Hematopoietic multipotent progenitor cell (in vitro differentiated cells): ENCODE data around the gene RTP1. TPM values are rescaled to one million over a fixed set of nuclear protein-coding genes. Genes with fewer than 3 reads are reported as not detected.
"Not testable (repeated sequence)": the region's sequence is repeated elsewhere in the genome, so short reads cannot be mapped to it uniquely, and the experiment has no call there.

ENCODE experiments used
- DNase-seq, 3 donors: peaks; one replicate each; pipeline ENCODE4 v3.0.0-alpha.2; 2011 to 2015; ENCODE audit warnings: low read depth in 2 of 3, low spot score in 2 of 3
- total RNA-seq: library from RNA; depleted of rRNA; stranded (reverse); fragments of >200 nt; gene quantifications from one replicate; pipeline ENCODE4 v1.2.3, GENCODE V29; 2012

Gene RTP1
- total RNA-seq, 1 donor: not detected

DNA sequence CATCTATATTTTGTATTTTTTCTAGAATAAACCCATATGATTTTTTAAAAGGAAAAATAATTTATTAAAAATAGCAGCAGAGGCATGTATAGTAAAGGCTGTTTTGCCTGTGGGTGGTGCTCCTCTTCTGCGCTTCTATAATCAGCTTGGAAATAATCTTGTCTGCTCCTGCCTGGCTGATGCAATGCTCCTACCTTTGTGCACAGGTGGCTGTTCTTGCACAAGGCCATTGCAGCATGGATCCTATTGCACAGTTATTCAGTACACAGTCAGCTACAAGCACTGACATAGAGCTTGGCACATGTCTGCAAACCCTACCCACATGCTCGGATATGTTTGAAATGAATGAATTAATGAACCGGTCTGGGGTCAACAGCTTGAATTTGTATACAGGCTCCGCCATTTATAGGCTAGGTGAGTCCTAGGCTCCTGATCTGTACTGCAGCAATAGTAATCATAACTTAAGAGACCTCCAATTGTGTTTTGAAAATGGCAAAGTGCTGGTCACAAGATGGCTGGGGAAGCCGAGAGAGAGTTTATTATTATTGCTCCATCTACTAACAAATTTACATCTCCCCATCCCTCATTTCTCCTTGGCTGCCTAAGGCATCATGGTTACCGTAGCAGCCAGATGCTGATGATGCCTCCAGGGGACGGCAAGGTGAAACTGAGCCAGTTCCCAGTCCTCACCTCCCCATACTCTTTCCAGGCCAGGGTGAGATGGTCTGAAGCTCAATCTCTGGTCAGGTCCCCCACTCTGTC, 532 bp upstream of the RTP1 start:
- no peak for DNase-seq

DNA sequence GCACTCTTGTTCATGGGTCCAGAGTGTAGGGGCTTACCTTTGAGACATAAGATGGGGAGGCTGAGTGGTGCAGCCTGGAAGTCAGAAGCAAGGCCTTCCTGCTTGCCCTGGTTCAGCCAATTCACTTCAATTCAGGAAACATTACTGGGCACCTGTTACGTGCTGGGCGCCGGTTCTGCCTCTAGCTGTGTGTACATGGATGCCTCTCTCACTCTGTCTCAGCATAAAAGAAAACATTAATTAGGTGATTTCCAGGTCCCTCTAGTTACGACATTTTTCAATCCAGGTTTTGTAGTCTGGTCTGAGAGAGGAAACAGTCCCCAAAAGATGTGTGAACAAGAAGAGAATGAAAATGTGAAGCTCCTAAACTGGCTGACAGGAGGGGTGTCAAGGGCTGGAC, 1.2 kb downstream of the RTP1 start:
- no peak for DNase-seq

DNA sequence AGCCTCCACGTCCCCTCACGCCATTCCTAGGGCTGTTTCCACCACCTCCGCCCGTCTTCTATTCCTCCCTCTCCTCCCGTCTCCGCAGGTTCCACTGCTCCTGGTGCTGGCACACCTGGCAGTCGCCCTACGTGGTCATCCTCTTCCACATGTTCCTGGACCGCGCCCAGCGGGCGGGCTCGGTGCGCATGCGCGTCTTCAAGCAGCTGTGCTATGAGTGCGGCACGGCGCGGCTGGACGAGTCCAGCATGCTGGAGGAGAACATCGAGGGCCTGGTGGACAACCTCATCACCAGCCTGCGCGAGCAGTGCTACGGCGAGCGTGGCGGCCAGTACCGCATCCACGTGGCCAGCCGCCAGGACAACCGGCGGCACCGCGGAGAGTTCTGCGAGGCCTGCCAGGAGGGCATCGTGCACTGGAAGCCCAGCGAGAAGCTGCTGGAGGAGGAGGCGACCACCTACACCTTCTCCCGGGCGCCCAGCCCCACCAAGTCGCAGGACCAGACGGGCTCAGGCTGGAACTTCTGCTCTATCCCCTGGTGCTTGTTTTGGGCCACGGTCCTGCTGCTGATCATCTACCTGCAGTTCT, 2.3 kb downstream of the RTP1 start:
- DNase-seq: not testable (repeated sequence)

DNA sequence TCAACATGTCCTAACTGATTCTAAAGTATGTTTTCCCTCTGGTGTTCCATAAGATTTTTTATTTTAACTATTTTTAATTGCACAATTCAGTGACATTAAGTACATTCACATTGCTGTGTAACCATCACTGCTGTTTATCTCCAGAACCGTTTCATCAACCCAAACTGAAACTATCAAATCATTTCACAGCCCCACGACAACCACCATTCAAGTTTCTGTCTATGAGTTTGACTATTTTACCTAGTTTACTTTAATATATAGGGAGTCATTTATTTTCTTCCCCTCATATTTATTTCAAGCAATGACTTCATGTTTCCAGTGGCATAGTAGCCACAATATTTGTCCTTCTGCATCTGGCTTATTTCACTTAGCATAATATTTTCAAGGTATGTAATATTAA, 8.4 kb downstream of the RTP1 start:
- DNase-seq: no peak

- no peak for DNase-seq
Observed at GRCh38 chr3:187207062-187207461, 9.8 kb downstream of the RTP1 start.

GRCh38 chr3:187207624-187208023, 10.3 kb downstream of the RTP1 start:
- DNase-seq: no peak

GRCh38 chr3:187208159-187208558, 10.9 kb downstream of the RTP1 start:
- no peak for DNase-seq

DNA sequence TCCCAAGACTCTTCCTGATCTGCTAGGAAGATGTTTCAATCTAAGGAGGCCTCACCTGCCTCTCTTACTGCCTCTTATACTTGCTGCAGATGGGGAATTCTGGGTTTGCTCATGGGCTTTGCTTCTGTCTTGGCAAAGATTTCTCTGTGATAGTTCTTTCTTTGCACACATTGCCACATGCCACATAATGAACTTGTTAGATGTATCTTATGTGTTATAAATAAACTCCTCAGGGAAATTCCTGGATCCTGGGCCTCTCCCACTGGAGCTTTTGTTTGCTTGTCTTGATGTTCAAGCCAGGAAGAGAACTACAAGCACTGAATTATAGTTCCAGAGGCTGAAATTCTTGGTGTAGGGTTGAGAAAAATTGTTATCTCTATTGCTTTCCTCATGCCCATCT, 12.2 kb downstream of the RTP1 start:
- DNase-seq: no peak

DNA sequence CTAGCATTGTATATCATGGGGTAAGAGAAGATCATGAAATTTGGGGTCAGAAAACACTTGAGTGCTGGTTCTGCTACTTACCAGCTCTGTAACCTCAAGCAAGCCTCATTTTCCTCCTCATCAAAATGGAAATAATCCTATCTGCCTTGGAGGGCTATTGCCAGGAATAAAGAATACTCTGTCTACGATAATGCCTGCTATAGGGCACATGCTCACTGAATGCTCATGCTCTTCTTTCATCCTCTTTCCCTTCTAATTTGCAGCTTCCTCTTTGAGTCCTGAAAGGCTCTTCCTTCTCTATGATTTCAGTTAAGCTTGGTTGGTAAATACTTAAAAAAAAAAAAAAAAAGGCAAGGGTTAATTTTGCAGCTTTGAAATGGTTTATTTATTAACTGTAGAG, 12.8 kb downstream of the RTP1 start:
- no peak for DNase-seq

DNA sequence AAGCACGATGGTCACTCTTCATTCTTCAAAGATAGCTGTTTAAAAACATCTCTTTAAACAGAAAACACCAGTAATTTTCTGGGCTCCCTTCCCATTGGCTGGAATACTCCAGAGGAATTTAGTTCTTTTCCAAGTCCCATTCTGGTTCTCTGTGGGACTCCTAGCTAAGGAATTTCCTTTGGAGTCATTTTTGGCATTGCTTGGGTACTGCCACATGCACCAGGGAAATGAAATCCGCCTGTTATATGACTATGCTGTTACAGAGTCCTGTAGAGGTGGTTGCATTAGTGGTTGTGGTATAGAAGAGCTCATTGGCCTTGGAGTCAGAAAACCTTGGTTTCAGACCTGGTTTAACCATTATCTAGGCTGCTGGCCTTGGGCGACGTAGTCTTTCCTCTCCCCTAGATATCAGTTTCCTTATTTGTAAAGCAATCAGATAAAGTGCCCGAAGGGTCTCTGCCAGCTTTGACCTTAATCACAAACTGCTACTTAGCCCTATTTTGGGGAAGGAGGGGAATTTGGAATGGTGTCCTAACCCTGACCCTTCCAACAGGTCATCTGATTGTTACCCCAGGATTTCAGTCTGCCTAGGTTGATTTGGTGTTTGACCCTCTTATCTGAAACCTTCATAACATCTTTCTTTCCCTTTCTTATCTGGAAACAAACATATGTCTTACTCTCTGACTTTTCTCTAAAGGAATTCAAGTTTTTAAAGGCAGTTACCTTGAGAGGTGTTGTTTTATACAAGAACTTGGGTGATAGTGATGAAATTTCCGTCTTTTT, 13.4 kb downstream of the RTP1 start:
- no peak for DNase-seq

- no peak for DNase-seq
Observed at GRCh38 chr3:187211532-187212195, 14.4 kb downstream of the RTP1 start.

DNA sequence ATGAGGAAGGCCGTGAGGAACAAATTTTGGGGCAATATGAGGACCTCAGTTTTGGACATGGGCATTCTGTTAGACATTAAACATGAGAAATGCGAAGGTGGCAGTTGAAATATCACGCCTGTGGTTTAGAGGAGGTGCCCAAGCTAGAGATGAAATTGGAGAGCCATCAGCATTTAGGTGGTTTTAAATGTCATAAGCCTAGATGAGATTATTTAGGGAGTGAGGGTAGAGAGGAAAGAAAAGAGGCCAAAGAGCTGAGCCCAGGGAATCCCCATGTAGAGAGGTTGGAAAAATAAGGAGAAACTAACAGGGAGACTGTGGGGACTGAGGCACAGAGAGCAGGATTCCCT, 14.9 kb downstream of the RTP1 start:
- no peak for DNase-seq

DNA sequence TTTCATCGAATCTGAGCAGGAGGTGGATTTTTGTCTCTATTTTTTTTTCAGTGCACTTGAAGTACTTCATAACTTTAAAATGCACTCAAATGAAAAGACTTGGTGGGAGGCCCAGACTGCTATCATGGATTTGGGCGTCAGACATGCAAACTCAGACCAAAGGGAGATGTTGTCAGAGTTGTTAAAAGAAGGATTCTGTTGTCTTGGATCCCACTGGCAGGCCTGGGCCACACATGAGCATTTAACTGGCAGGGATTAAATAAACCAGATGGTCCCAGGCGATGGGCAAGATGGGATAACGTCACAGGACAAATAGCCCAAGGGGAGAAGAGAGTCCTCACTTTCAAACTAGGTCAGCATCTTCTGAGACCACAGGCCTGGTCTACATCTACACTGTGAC, 15.4 kb downstream of the RTP1 start:
- DNase-seq: no peak

- no peak for DNase-seq
Observed at GRCh38 chr3:187213616-187214015, 16.3 kb downstream of the RTP1 start.

DNA sequence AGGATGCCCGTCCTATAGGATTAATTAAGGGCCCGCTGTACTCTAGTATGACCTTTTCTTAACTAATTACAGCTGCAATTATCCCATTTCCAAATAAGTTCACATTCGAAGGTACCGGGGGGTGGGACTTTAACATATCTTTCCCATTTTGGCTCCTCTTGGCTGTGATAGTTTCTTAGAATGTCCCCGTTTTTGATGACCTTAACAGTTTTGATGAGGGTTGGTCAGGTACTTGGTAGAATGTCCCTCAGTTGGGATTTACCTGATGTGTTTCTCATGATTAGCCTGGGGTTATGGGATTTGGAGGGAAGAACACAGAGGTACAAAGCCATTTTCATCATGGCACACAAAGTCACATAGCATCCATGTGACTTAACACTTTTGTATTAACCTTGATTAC, 18.2 kb downstream of the RTP1 start:
- DNase-seq: no peak

DNA sequence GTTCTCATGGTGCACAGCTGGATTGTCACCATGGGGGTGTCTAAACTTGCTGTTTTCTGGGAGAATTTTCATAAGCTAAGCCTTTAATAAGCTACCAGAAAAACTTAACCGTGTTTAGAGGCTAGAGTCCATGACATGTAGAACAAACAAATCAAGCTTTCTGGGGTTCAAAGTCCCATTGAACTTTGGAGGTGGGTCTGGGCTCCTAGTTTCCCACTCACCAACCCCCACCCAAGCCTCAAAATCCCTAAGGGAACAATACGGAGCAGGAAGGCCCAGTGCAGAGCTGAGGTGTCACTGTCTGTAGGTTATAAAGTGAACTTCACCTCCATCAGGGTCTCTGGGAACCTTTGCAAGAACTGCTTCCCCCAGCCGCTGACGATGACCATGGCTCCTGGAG, 25.5 kb downstream of the RTP1 start:
- no peak for DNase-seq

- no peak for DNase-seq
Observed at GRCh38 chr3:187223799-187224198, 26.5 kb downstream of the RTP1 start.

DNA sequence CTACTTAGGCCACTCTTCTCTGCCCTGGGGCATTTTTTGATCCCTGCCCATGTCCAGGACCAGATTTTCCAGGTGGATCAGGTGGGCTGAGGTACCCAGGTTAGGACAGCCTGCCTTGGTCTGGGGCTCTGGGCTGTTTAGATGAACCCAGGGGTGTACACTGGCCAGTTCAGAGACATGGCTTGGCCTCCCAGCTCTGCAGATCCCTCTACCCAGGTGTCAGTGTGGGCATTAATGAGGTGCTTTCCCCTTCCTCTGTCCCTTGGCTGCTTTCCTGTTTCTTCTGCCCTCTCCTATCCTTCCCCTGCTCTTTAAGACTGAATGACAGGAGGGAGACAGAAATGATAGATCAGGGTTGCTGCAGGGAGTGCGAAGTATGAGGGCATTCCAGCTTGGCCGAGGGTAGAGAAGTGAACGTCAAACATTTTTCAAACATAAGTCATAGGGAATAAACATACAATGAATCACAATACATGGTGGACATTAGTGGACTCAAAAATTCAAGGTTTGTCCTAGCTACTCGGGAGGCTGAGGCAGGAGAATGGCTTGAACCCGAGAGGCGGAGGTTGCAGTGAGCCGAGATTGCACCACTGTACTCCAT, 30.5 kb downstream of the RTP1 start:
- no peak for DNase-seq

DNA sequence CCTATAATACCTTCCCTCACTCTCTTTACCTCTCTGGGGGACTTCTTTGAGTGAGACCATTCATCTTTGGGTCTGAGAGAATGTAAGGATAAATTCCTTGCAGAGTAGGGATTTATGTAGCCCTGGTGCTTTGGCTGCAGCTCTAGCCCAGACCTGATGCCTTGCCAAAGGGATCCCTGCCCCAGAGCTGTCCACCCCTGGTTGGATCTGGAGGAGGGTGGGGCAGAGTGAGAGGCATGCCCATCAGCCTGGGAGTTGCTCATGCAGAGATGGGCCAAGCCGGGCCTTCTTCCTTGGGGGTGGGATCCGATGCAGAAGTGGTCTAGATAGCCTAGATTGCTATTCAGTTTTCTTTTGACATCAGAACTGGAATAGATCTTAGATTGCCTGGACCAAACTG, 31.5 kb downstream of the RTP1 start:
- DNase-seq: no peak

DNA sequence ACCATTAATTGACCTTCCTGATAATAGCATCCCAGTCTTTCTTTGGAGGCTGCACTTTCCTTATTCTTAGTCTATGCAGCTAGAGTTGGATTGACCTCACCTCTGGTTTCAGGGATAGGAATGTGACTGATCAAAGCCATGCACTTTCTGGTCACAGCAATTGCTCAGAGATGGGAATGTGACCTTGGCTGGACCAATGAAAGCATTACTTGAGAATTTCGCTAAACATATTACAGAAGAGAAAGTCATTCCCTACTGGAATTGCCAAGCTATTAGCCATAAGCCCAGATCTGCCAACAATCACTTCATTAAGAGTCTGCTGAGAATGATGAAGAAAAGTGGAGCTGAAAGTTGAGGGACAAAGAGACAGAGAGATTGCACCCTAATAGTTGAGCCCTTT, 32.7 kb downstream of the RTP1 start:
- DNase-seq: no peak

DNA sequence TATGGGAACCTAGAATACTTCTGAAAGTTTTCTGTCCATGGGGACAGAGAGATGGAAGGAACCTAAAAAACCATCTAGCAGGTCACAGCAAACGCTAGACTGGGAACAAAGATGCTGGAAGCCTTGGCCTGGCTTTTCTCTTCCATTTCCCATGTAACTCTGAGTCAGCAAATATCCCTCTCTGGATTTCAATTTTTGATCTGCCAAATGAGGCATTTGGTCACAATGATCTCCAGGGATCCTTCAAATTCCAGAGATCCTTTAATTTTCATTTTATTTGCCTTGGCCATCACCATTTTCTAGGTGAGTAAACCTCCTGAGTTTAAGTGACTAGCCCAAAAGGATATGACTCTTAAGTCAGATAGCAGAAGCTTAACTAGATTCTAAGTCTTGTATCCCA, 39.7 kb downstream of the RTP1 start:
- DNase-seq: no peak
